HT-29 (cell line): ENCODE data around the gene NFASC. TPM values are rescaled to one million over a fixed set of nuclear protein-coding genes. Genes with fewer than 3 reads are reported as not detected.
A peak's percentile ranks its signal among the peaks of the same experiment; 100 is the strongest.

Source experiments
- DNase-seq: peaks from one replicate; pipeline ENCODE4 v3.0.0-alpha.2; 2015; ENCODE audit warnings: low spot score
- total RNA-seq: library from RNA; depleted of rRNA; stranded (reverse); fragments of >200 nt; shearing (Covaris generic); gene quantifications from 2 replicates; pipeline ENCODE4 v1.2.3, GENCODE V29; 2014; rRNA removed

The NFASC gene
- total RNA-seq = not detected in 2 replicates

GRCh38 chr1:204870160-204870912 lies at the start of gene NFASC:
Gene NFASC (plus strand): TSS chr1:204870862. CDS start chr1:204944316, 73,454 bp downstream.
- DNase-seq = no peak

GRCh38 chr1:204821476-204821875 lies 49.2 kb upstream of the NFASC start:
- no peak for DNase-seq

- DNase-seq = no peak
Observed at GRCh38 chr1:204821924-204822323, 48.7 kb upstream of the NFASC start.

- DNase-seq = peak; percentile 43
Observed at GRCh38 chr1:204826970-204827369, 43.7 kb upstream of the NFASC start.

- no peak for DNase-seq
Observed at GRCh38 chr1:204828352-204828850, 42.3 kb upstream of the NFASC start.

GRCh38 chr1:204829133-204829825 lies 41.4 kb upstream of the NFASC start:
- no peak for DNase-seq

GRCh38 chr1:204830747-204831146 lies 39.9 kb upstream of the NFASC start:
- DNase-seq = no peak

GRCh38 chr1:204831186-204831585 lies 39.5 kb upstream of the NFASC start:
- DNase-seq = no peak

- DNase-seq = no peak
Observed at GRCh38 chr1:204834336-204834735, 36.3 kb upstream of the NFASC start.

- DNase-seq = no peak
Observed at GRCh38 chr1:204834752-204835151, 35.9 kb upstream of the NFASC start.

GRCh38 chr1:204835737-204836136 lies 34.9 kb upstream of the NFASC start:
- no peak for DNase-seq

- no peak for DNase-seq
Observed at GRCh38 chr1:204836856-204837255, 33.8 kb upstream of the NFASC start.

- DNase-seq = peak; percentile 60
Observed at GRCh38 chr1:204837440-204838084, 33.1 kb upstream of the NFASC start.

- DNase-seq = no peak
Observed at GRCh38 chr1:204841316-204841715, 29.3 kb upstream of the NFASC start.

- DNase-seq = peak; percentile 13
Observed at GRCh38 chr1:204841798-204842197, 28.9 kb upstream of the NFASC start.

GRCh38 chr1:204842369-204842768 lies 28.3 kb upstream of the NFASC start:
- no peak for DNase-seq

GRCh38 chr1:204842892-204843291 lies 27.8 kb upstream of the NFASC start:
- DNase-seq = no peak

- no peak for DNase-seq
Observed at GRCh38 chr1:204846546-204846945, 24.1 kb upstream of the NFASC start.

GRCh38 chr1:204848579-204848978 lies 22.1 kb upstream of the NFASC start:
- DNase-seq = no peak

- DNase-seq = no peak
Observed at GRCh38 chr1:204852854-204853253, 17.8 kb upstream of the NFASC start.

- DNase-seq = no peak
Observed at GRCh38 chr1:204853436-204853835, 17.2 kb upstream of the NFASC start.

- no peak for DNase-seq
Observed at GRCh38 chr1:204854286-204854685, 16.4 kb upstream of the NFASC start.
